NCI-H1694 (cell line): ENCODE results near the gene SETD2.

Experiments used
- DNase-seq: peaks from one replicate; lab custom pipeline; 2025; lab: John Stamatoyannopoulos, UW

SETD2 gene

GRCh38 chr3:46998121-46998851 lies 165.6 kb downstream of the SETD2 start:
- no peak for DNase-seq

GRCh38 chr3:46997453-46998091 lies 166.3 kb downstream of the SETD2 start:
- DNase-seq = no peak

- no peak for DNase-seq
These were observed 167.0 kb downstream of the SETD2 start for GRCh38 chr3:46996689-46997452.

GRCh38 chr3:46995901-46996562 lies 167.9 kb downstream of the SETD2 start:
- DNase-seq = no peak

GRCh38 chr3:46994801-46995731 lies 168.8 kb downstream of the SETD2 start:
- no peak for DNase-seq

GRCh38 chr3:46993986-46994385 lies 169.9 kb downstream of the SETD2 start:
- DNase-seq = no peak

GRCh38 chr3:46993292-46993691 lies 170.6 kb downstream of the SETD2 start:
- no peak for DNase-seq

- no peak for DNase-seq
These were observed 171.7 kb downstream of the SETD2 start for GRCh38 chr3:46992231-46992630.

GRCh38 chr3:46991406-46992165 lies 172.3 kb downstream of the SETD2 start:
- DNase-seq = no peak

GRCh38 chr3:46990573-46991374 lies 173.1 kb downstream of the SETD2 start:
- no peak for DNase-seq

GRCh38 chr3:46989146-46989810 lies 174.6 kb downstream of the SETD2 start:
- no peak for DNase-seq

GRCh38 chr3:46988616-46989015 lies 175.3 kb downstream of the SETD2 start:
- DNase-seq = no peak

GRCh38 chr3:46987743-46988401 lies 176.0 kb downstream of the SETD2 start:
- no peak for DNase-seq

GRCh38 chr3:46987319-46987742 lies 176.6 kb downstream of the SETD2 start:
- no peak for DNase-seq

GRCh38 chr3:46986782-46987310 lies 177.1 kb downstream of the SETD2 start:
- no peak for DNase-seq

- DNase-seq = no peak
These were observed 177.7 kb downstream of the SETD2 start for GRCh38 chr3:46986055-46986730.

- DNase-seq = no peak
These were observed 178.3 kb downstream of the SETD2 start for GRCh38 chr3:46985588-46985987.
